GM19099 (cell line): ENCODE data around the gene NELFB.

ENCODE experiments used
- POLR2A ChIP-seq: IDR thresholded peaks from 3 replicates; pipeline ENCODE4 v1.6.1; 2011; ENCODE audit warnings: low read depth; ENCODE audit not compliant: insufficient read length; ENCODE audit errors: extremely low read depth

Gene NELFB

GRCh38 chr9:137311171-137311985 lies 56.3 kb downstream of the NELFB start:
- no peak for TF ChIP-seq POLR2A

- no peak for TF ChIP-seq POLR2A
Measured at GRCh38 chr9:137311986-137312851, 57.1 kb downstream of the NELFB start.

- TF ChIP-seq POLR2A = no peak
Measured at GRCh38 chr9:137312852-137313325, 57.8 kb downstream of the NELFB start.

- TF ChIP-seq POLR2A = no peak
Measured at GRCh38 chr9:137313326-137313936, 58.3 kb downstream of the NELFB start.

GRCh38 chr9:137313956-137314560 lies 58.9 kb downstream of the NELFB start:
- TF ChIP-seq POLR2A = no peak

- TF ChIP-seq POLR2A = no peak
Measured at GRCh38 chr9:137314561-137315560, 59.7 kb downstream of the NELFB start.

GRCh38 chr9:137315581-137316011 lies 60.5 kb downstream of the NELFB start:
- no peak for TF ChIP-seq POLR2A

GRCh38 chr9:137316012-137316981 lies 61.2 kb downstream of the NELFB start:
- TF ChIP-seq POLR2A = no peak

- TF ChIP-seq POLR2A = no peak
Measured at GRCh38 chr9:137317021-137317717, 62.0 kb downstream of the NELFB start.

- TF ChIP-seq POLR2A = no peak
Measured at GRCh38 chr9:137317718-137318511, 62.8 kb downstream of the NELFB start.

- no peak for TF ChIP-seq POLR2A
Measured at GRCh38 chr9:137318602-137319001, 63.5 kb downstream of the NELFB start.

- no peak for TF ChIP-seq POLR2A
Measured at GRCh38 chr9:137319011-137319738, 64.0 kb downstream of the NELFB start.
